ENCODE data around the gene TEDC2.
A peak's percentile ranks its signal among the peaks of the same experiment; 100 is the strongest.
"Not testable (repeated sequence)": the region's sequence is repeated elsewhere in the genome, so short reads cannot be mapped to it uniquely, and the experiment has no call there.

The TEDC2 gene

DNA sequence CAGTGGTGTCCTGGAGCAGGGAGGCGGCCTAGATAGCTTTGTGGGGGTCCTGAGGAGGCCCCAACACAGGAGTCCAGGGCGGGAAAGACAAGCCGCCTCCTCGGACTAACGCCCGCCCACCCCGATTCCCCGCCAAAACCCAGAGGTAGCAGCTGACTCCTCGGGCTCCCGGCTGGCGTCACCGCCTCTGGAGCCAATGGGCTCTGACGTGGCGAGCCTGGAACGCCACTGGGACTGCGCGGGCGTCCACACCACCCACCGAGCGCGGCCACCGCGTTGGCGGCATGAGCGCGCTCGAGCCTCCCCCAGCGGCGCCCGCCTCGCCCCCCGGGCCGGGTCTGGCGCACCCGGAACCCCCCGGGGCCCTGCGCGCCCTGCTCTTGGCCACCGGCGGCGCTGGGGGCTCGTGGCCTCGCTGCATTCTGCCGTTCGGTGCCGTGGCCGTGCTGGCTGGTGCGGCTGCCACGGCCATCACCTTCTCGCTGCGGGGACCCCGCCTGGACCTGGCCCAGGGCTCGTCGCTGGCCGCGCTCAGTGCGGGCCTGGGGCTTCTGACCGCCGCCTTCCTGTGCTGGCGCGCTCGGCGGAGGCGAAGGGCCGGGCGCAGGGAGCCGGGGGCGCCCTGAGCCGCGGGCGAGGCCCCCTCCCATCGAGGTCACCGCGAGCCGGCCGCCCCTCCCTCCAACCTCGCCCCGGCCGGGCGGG, 7.8 kb downstream of the TEDC2 start:
- DNase-seq = no peak

DNA sequence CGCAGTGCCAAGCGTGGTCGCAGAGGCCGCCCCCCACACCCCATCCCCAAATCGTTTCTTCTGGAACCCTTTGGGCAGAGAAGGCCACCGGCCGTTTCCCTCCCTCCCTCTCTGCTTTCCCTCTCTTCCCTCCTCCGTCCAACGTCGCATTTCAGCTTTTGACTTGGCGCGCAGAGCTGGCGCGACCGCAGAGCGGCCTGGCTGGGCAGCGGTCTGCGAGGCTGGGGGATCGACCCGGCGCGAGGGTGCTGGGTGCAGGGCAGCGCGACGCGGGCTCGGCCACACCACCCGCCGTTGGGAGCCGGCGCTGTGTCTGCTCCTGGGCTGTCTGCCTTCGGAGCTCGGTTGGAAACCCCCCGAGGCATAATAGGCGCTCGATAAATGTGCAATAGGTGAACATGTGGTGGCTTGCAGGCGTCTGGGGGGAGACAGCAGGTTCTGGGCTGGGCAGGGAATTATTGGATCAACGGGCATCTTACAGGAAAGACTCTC, 8.4 kb downstream of the TEDC2 start:
- no peak for DNase-seq

- DNase-seq = no peak
Measured at GRCh38 chr16:2468725-2469398, 9.0 kb downstream of the TEDC2 start.

GRCh38 chr16:2469399-2470233, 9.7 kb downstream of the TEDC2 start:
- no peak for DNase-seq

GRCh38 chr16:2470234-2470601, 10.3 kb downstream of the TEDC2 start:
- DNase-seq = no peak

GRCh38 chr16:2470603-2471015, 10.7 kb downstream of the TEDC2 start:
- DNase-seq = no peak

DNA sequence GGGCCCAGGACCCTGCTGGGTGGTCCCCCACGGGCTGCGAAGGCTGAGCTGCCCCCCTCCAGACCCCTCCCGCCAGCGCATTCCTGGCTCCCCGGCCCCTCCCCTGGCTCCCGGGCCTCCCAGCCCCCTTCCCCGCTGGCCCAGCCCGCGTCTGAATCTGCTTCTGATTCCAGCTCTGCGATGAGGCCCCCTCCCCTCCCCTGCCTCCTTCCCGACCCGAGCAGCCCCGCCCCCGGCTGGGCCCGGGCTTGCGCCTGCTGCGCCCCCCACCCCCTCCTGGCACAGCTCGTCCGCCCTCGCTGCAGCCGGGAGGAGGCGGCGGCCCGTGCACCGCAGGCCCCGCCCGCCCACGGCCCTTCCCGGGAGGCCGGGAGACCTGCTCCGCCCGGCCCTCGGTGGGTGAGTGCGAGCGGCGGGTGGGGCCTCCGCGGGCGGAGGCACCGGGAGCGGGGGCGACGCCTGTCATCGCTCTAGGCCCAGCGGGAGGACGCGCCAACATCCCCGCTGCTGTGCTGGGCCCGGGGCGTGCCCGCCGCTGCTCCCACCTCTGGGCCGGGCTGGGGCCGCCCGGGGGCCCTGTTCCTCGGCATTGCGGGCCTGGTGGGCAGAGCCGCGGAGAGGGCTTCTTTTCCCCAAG, 11.2 kb downstream of the TEDC2 start, which contains the start of gene NTN3:
TSS of gene NTN3 (plus strand) at position 282 of the 637 bp plus-strand sequence. CDS start 405 bp downstream, outside the sequence.
- no peak for DNase-seq

DNA sequence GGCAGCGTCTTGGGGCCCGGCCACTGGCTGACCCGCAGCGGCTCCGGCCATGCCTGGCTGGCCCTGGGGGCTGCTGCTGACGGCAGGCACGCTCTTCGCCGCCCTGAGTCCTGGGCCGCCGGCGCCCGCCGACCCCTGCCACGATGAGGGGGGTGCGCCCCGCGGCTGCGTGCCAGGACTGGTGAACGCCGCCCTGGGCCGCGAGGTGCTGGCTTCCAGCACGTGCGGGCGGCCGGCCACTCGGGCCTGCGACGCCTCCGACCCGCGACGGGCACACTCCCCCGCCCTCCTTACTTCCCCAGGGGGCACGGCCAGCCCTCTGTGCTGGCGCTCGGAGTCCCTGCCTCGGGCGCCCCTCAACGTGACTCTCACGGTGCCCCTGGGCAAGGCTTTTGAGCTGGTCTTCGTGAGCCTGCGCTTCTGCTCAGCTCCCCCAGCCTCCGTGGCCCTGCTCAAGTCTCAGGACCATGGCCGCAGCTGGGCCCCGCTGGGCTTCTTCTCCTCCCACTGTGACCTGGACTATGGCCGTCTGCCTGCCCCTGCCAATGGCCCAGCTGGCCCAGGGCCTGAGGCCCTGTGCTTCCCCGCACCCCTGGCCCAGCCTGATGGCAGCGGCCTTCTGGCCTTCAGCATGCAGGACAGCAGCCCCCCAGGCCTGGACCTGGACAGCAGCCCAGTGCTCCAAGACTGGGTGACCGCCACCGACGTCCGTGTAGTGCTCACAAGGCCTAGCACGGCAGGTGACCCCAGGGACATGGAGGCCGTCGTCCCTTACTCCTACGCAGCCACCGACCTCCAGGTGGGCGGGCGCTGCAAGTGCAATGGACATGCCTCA, 12.0 kb downstream of the TEDC2 start:
- no peak for DNase-seq

DNA sequence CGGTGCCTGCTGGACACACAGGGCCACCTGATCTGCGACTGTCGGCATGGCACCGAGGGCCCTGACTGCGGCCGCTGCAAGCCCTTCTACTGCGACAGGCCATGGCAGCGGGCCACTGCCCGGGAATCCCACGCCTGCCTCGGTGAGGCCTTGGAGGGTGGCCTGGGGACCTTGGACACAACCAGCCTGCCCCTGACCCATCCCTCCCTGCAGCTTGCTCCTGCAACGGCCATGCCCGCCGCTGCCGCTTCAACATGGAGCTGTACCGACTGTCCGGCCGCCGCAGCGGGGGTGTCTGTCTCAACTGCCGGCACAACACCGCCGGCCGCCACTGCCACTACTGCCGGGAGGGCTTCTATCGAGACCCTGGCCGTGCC, 12.6 kb downstream of the TEDC2 start:
- no peak for DNase-seq

DNA sequence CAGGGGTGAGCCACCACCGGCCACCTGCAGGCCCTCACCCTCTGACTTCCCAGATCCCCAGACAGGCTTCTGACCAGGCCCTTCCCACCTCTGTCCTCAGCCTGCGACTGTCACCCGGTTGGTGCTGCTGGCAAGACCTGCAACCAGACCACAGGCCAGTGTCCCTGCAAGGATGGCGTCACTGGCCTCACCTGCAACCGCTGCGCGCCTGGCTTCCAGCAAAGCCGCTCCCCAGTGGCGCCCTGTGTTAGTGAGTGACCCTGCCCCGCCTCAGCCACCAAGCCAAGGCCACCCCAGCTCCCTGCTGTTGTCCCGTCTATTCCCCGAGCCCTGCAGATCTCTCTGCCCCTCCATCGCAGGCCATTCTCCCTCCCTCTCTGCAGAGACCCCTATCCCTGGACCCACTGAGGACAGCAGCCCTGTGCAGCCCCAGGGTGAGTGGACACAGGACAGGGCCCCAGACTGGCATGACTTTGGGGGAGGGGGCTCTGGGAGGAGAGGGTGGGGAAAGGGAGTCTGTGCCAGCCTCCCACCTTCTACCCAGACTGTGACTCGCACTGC, 13.1 kb downstream of the TEDC2 start:
- no peak for DNase-seq

- no peak for DNase-seq
Measured at GRCh38 chr16:2473446-2473926, 13.6 kb downstream of the TEDC2 start.

- DNase-seq = peak; percentile 60
Measured at GRCh38 chr16:2473999-2474876, 14.3 kb downstream of the TEDC2 start.

- DNase-seq = peak; percentile 86
Measured at GRCh38 chr16:2474877-2475412, 15.0 kb downstream of the TEDC2 start, which contains the start of gene TBC1D24. Gene TBC1D24, plus strand, starts transcription at chr16:2475127. Its CDS starts 21,022 bp downstream, at chr16:2496149.

- no peak for DNase-seq
Measured at GRCh38 chr16:2475413-2476344, 15.8 kb downstream of the TEDC2 start.

GRCh38 chr16:2476345-2476720, 16.4 kb downstream of the TEDC2 start:
- no peak for DNase-seq

DNA sequence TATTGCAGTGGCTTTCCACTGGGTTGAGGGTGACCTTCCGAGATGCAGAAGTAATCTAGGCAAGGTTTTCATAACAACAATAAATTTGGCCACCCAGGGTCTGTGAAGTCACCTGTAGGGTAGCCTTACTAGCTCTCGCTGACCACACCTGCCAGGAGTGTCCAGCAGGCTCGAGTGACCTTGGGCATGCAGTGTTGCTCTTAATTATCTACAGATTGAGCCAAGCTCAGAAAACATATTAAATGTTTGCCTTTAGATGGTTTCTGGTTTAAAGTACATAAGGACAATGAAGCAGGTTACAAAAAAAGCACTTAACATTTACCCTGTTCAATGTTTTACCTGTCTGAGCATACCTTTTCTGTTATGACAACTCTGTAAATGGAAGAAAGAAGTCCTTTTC, 16.8 kb downstream of the TEDC2 start:
- no peak for DNase-seq

- DNase-seq = no peak
Measured at GRCh38 chr16:2477327-2477726, 17.4 kb downstream of the TEDC2 start.

DNA sequence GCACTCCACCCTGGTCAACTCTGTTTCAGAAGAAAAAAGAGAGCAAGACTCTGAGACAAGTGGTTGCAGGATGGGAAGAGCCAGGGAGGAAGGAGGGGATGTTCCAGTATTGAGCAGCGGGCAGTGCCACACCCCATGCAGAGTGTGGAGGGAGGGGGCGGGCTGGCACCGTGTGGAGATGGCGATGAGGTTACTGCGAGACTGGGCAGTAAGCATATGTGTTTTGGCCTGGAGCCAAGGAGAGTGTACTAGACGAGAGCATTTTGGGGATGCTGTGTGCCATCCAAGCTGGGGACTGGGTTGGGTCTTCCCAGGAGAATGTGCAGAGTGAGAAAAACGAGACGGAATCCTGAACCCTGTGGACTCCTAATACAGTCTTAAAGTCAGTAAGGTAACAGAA, 18.4 kb downstream of the TEDC2 start:
- DNase-seq = no peak

DNA sequence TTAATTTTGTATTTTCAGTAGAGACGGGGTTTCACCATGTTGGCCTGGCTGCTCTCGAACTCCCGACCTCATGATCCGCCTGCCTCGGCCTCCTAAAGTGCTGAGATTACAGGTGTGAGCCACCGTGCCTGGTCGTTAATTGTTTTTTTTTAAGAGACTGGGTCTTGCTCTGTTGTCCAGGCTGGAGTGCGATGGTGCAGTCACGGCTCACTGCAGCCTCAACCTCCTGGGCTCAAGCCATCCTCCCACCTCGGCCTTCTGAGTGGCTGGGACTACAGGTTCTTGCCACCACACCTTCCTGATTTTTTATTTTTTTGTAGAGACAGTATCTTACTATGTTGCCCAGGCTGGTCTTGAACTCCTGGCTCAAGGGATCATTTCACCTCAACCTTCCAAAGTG, 20.1 kb downstream of the TEDC2 start:
- DNase-seq = not testable (repeated sequence)
